Effector memory CD4-positive, alpha-beta T cell (primary cell): ENCODE measurements around the gene URGCP.

Experiments
- DNase-seq, 3 donors: peaks; one replicate each; pipeline ENCODE4 v3.0.0-alpha.2; 2020
- H3K27ac ChIP-seq: 2 replicates; pipeline ENCODE4 v1.7.0; 2013; ENCODE audit warnings: mild to moderate bottlenecking, low read length, moderate library complexity; ENCODE audit not compliant: insufficient read depth, poor library complexity, severe bottlenecking
- H3K27me3 ChIP-seq: replicated peaks from 2 replicates; pipeline ENCODE4 v1.7.0; 2013; ENCODE audit warnings: mild to moderate bottlenecking, low read length; ENCODE audit not compliant: insufficient read depth, control insufficient read depth, poor library complexity, severe bottlenecking
- H3K36me3 ChIP-seq: 2 replicates; pipeline ENCODE4 v1.7.0; 2013; ENCODE audit warnings: mild to moderate bottlenecking, low read length, moderate library complexity; ENCODE audit not compliant: control insufficient read depth, insufficient read depth
- H3K4me1 ChIP-seq: 2 replicates; pipeline ENCODE4 v1.7.0; 2013; ENCODE audit warnings: low read length, mild to moderate bottlenecking; ENCODE audit not compliant: control insufficient read depth, insufficient read depth, poor library complexity, severe bottlenecking
- H3K4me3 ChIP-seq: 2 replicates; pipeline ENCODE4 v1.7.0; 2013; ENCODE audit warnings: low read length, low read depth, mild to moderate bottlenecking; ENCODE audit not compliant: insufficient read depth, poor library complexity, severe bottlenecking
- H3K9me3 ChIP-seq: 2 replicates; pipeline ENCODE4 v1.7.0; 2013; ENCODE audit warnings: mild to moderate bottlenecking, low read length, moderate library complexity; ENCODE audit not compliant: control insufficient read depth

The URGCP gene

GRCh38 chr7:43876976-43877745 lies 29.2 kb downstream of the URGCP start:
- H3K36me3 ChIP-seq, result peaks cover 47% of the 10 kb centered on the region
- no peaks in the 10 kb centered on the region for H3K9me3 ChIP-seq
- H3K27me3 ChIP-seq, result no peaks in the 10 kb centered on the region
- no peak overlapping the region for H3K27ac ChIP-seq
- no peak overlapping the region for H3K4me3 ChIP-seq
- H3K4me1 ChIP-seq, result no peaks in the 10 kb centered on the region
- DNase-seq, result no peak

GRCh38 chr7:43876241-43876640 lies 30.2 kb downstream of the URGCP start:
- no peak for DNase-seq
- H3K27ac ChIP-seq, result no peak overlapping the region
- H3K36me3 ChIP-seq, result peaks cover 43% of the 10 kb centered on the region
- H3K4me3 ChIP-seq, result no peak overlapping the region
- no peaks in the 10 kb centered on the region for H3K27me3 ChIP-seq
- H3K9me3 ChIP-seq, result no peaks in the 10 kb centered on the region
- no peaks in the 10 kb centered on the region for H3K4me1 ChIP-seq

- H3K4me3 ChIP-seq, result no peak overlapping the region
Observed at GRCh38 chr7:43873300-43873699, 33.1 kb downstream of the URGCP start.

GRCh38 chr7:43872406-43873110 lies 33.8 kb downstream of the URGCP start:
- Histone ChIP-seq H3K4me1 (peaks cover 9% of the 10 kb centered on the region), H3K9me3 (no peaks in the 10 kb centered on the region), H3K36me3 (peaks cover 19% of the 10 kb centered on the region), H3K27me3 (no peaks in the 10 kb centered on the region), H3K27ac (no peak overlapping the region), H3K4me3 (no peak overlapping the region)
- DNase-seq, result no peak

More at GRCh38 chr7:43873300-43873699, 33.1 kb downstream of the URGCP start:
- peaks cover 7% of the 10 kb centered on the region for H3K4me1 ChIP-seq
- H3K36me3 ChIP-seq, result peaks cover 20% of the 10 kb centered on the region
- DNase-seq, result no peak
- no peaks in the 10 kb centered on the region for H3K27me3 ChIP-seq
- no peak overlapping the region for H3K27ac ChIP-seq
- H3K9me3 ChIP-seq, result no peaks in the 10 kb centered on the region

GRCh38 chr7:43871064-43871463 lies 35.3 kb downstream of the URGCP start:
- H3K4me3 ChIP-seq, result no peak overlapping the region
- no peaks in the 10 kb centered on the region for H3K9me3 ChIP-seq
- DNase-seq, result no peak
- H3K27me3 ChIP-seq, result no peaks in the 10 kb centered on the region
- peaks cover 10% of the 10 kb centered on the region for H3K36me3 ChIP-seq
- peaks cover 9% of the 10 kb centered on the region for H3K4me1 ChIP-seq
- no peak overlapping the region for H3K27ac ChIP-seq

GRCh38 chr7:43870316-43870715 lies 36.1 kb downstream of the URGCP start:
- Histone ChIP-seq H3K27ac (no peak overlapping the region), H3K4me3 (no peak overlapping the region), H3K4me1 (peaks cover 9% of the 10 kb centered on the region), H3K27me3 (no peaks in the 10 kb centered on the region), H3K36me3 (peaks cover 14% of the 10 kb centered on the region), H3K9me3 (no peaks in the 10 kb centered on the region)
- DNase-seq, result no peak

- Histone ChIP-seq H3K4me1 (peaks cover 9% of the 10 kb centered on the region), H3K9me3 (no peaks in the 10 kb centered on the region), H3K27ac (peak overlapping the region; percentile 60), H3K36me3 (peaks cover 14% of the 10 kb centered on the region), H3K4me3 (peak overlapping the region; percentile 67), H3K27me3 (no peaks in the 10 kb centered on the region)
- DNase-seq, result no peak
Observed at GRCh38 chr7:43869867-43870240, 36.5 kb downstream of the URGCP start.

GRCh38 chr7:43869006-43869866 lies 37.2 kb downstream of the URGCP start, which contains the start of gene MRPS24:
Gene MRPS24 (minus strand): TSS chr7:43869517. CDS start chr7:43869495, 22 bp downstream.
- H3K27ac ChIP-seq, result peak within 1 kb of the TSS; percentile 60
- H3K4me3 ChIP-seq, result peak within 1 kb of the TSS; percentile 67
- peak; percentile 90 to 91 (median 91) for DNase-seq
- peaks cover 14% of the 10 kb centered on the region for H3K36me3 ChIP-seq
- no peaks in the 10 kb centered on the region for H3K27me3 ChIP-seq
- peaks cover 9% of the 10 kb centered on the region for H3K4me1 ChIP-seq
- H3K9me3 ChIP-seq, result no peaks in the 10 kb centered on the region

- Histone ChIP-seq H3K4me3 (peak overlapping the region; percentile 67), H3K4me1 (peaks cover 9% of the 10 kb centered on the region), H3K36me3 (peaks cover 14% of the 10 kb centered on the region), H3K9me3 (no peaks in the 10 kb centered on the region), H3K27me3 (no peaks in the 10 kb centered on the region), H3K27ac (peak overlapping the region; percentile 60)
- no peak for DNase-seq
Observed at GRCh38 chr7:43868681-43869005, 37.8 kb downstream of the URGCP start.
